Left ventricle myocardium inferior (tissue), 1 donor: ENCODE results near the gene DCUN1D2. TPM values are rescaled to one million over a fixed set of nuclear protein-coding genes. Genes with fewer than 3 reads are reported as not detected.

Experiments used
- DNase-seq: peaks from one replicate; pipeline ENCODE4 v3.0.0-alpha.2; 2020
- H3K27ac ChIP-seq: fragments of 200-600 bp; replicated peaks from 2 replicates; pipeline ENCODE4 v1.8.0; 2021
- H3K27me3 ChIP-seq: fragments of 200-600 bp; 2 replicates; pipeline ENCODE4 v1.8.0; 2021; ENCODE audit warnings: low read depth
- H3K36me3 ChIP-seq: fragments of 200-600 bp; 2 replicates; pipeline ENCODE4 v1.8.0; 2021
- H3K4me1 ChIP-seq: fragments of 200-600 bp; 2 replicates; pipeline ENCODE4 v1.8.0; 2021
- H3K4me3 ChIP-seq: fragments of 200-600 bp; 2 replicates; pipeline ENCODE4 v1.8.0; 2021; ENCODE audit warnings: mild to moderate bottlenecking, moderate library complexity
- H3K9me3 ChIP-seq: fragments of 200-600 bp; replicated peaks from 2 replicates; pipeline ENCODE4 v1.8.0; 2021
- intact Hi-C: fragments of 100-400 bp; cut with micrococcal nuclease; formaldehyde crosslinking; loops from one replicate; pipeline ENCODE4 v1.11.0; 2022
- total RNA-seq: library from RNA; stranded (reverse); fragmentation: NEBNext Ultra II Directional; extraction: Animal tissue kit (Norgen Biotek cat#: 25700); gene quantifications from one replicate; pipeline ENCODE4 v1.2.1, GENCODE V29; 2021
- TF ChIP-seq, protein P1 (sequence below): fragments of 200-600 bp; IDR thresholded peaks from 2 replicates; pipeline ENCODE4 v1.8.0; 2021; ENCODE audit warnings: antibody characterized with exemption, mild to moderate bottlenecking, borderline replicate concordance
- donor health status: DM: no; HTN: yes; CAD: no; lungs with severe emphysema.

Gene DCUN1D2
- total RNA-seq, 1 donor from 2014 or later = 196 TPM

GRCh38 chr13:113502686-113503085 is 12.2 kb upstream of the DCUN1D2 start:
- Histone ChIP-seq H3K36me3 (peaks cover 76% of the 10 kb centered on the region), H3K4me1 (peaks cover 49% of the 10 kb centered on the region), H3K27ac (peak overlapping the region; percentile 86), H3K9me3 (no peaks in the 10 kb centered on the region), H3K4me3 (no peak overlapping the region), H3K27me3 (no peaks in the 10 kb centered on the region)
- intact Hi-C loops = no loop called here
- no peak for DNase-seq
- TF ChIP-seq, protein P1, sequence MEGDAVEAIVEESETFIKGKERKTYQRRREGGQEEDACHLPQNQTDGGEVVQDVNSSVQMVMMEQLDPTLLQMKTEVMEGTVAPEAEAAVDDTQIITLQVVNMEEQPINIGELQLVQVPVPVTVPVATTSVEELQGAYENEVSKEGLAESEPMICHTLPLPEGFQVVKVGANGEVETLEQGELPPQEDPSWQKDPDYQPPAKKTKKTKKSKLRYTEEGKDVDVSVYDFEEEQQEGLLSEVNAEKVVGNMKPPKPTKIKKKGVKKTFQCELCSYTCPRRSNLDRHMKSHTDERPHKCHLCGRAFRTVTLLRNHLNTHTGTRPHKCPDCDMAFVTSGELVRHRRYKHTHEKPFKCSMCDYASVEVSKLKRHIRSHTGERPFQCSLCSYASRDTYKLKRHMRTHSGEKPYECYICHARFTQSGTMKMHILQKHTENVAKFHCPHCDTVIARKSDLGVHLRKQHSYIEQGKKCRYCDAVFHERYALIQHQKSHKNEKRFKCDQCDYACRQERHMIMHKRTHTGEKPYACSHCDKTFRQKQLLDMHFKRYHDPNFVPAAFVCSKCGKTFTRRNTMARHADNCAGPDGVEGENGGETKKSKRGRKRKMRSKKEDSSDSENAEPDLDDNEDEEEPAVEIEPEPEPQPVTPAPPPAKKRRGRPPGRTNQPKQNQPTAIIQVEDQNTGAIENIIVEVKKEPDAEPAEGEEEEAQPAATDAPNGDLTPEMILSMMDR = no peak

DNA sequence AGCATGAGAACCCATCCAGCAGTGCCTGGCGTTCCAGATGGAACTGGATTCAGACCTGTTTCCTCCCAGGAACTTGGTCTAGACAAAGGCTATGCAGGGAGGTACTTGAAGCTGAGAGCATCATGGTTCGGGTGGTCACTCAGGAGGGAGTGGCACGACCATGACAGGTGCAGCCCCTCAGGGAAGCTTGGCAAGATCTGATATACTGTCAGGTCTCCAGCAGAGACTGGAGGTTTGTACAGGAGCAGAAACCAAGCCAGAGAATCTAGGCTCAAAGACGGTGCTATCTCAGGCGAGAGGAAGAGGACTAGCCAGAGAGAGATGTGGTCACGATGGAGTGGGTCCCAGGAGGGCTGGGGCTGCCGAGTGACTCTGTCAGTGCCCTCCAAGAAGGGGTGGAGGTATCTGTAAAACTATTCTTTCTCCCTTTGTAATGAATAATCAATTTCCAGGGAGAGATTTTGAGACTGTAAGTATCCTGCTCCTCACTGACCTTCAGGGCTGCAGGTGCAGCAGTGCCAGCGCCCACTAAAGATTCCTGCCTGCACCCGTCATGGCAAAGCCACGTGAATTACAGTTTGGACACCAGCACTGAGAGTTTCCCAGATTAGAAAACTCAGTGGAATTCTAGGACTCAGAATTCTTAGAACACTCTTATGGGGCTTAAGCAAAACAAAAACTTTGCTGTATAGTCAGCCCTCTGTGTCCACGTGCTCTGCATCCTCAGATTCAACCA is 10.2 kb upstream of the DCUN1D2 start:
- Histone ChIP-seq H3K4me3 (peak overlapping the region; percentile 15), H3K4me1 (peaks cover 53% of the 10 kb centered on the region), H3K36me3 (peaks cover 93% of the 10 kb centered on the region), H3K9me3 (no peaks in the 10 kb centered on the region), H3K27ac (peak overlapping the region; percentile 86), H3K27me3 (no peaks in the 10 kb centered on the region)
- intact Hi-C loops = no loop called here
- no peak for DNase-seq
- TF ChIP-seq, protein P1 = no peak

- TF ChIP-seq, protein P1 = no peak
- H3K27ac ChIP-seq = peak overlapping the region; percentile 86
- no peaks in the 10 kb centered on the region for H3K9me3 ChIP-seq
- DNase-seq = no peak
- intact Hi-C loops = no loop called here
- no peaks in the 10 kb centered on the region for H3K27me3 ChIP-seq
- H3K4me3 ChIP-seq = no peak overlapping the region
- peaks cover 60% of the 10 kb centered on the region for H3K4me1 ChIP-seq
- peaks cover 90% of the 10 kb centered on the region for H3K36me3 ChIP-seq
Measured at GRCh38 chr13:113499936-113500335, 9.4 kb upstream of the DCUN1D2 start.

- intact Hi-C loops = no loop called here
- TF ChIP-seq, protein P1 = no peak
- Histone ChIP-seq H3K36me3 (peaks cover 80% of the 10 kb centered on the region), H3K27ac (peak overlapping the region; percentile 86), H3K27me3 (no peaks in the 10 kb centered on the region), H3K4me1 (peaks cover 70% of the 10 kb centered on the region), H3K4me3 (no peak overlapping the region), H3K9me3 (no peaks in the 10 kb centered on the region)
- DNase-seq = no peak
Measured at GRCh38 chr13:113498905-113499304, 8.4 kb upstream of the DCUN1D2 start.

- TF ChIP-seq, protein P1 = no peak
- intact Hi-C loops = no loop called here
- H3K4me3 ChIP-seq = no peak overlapping the region
- H3K4me1 ChIP-seq = peaks cover 79% of the 10 kb centered on the region
- H3K27ac ChIP-seq = no peak overlapping the region
- DNase-seq = no peak
- peaks cover 65% of the 10 kb centered on the region for H3K36me3 ChIP-seq
- no peaks in the 10 kb centered on the region for H3K27me3 ChIP-seq
- H3K9me3 ChIP-seq = no peaks in the 10 kb centered on the region
Measured at GRCh38 chr13:113497217-113497616, 6.7 kb upstream of the DCUN1D2 start.
